GM19035 (cell line): Measurements from ENCODE around the gene SPEF1.

Experiments
- ATAC-seq: cut with Tn5 transposase; IDR thresholded peaks from one replicate; pipeline ENCODE4 v1.9.1; 2021; ENCODE audit not compliant: unreplicated experiment

SPEF1 gene

DNA sequence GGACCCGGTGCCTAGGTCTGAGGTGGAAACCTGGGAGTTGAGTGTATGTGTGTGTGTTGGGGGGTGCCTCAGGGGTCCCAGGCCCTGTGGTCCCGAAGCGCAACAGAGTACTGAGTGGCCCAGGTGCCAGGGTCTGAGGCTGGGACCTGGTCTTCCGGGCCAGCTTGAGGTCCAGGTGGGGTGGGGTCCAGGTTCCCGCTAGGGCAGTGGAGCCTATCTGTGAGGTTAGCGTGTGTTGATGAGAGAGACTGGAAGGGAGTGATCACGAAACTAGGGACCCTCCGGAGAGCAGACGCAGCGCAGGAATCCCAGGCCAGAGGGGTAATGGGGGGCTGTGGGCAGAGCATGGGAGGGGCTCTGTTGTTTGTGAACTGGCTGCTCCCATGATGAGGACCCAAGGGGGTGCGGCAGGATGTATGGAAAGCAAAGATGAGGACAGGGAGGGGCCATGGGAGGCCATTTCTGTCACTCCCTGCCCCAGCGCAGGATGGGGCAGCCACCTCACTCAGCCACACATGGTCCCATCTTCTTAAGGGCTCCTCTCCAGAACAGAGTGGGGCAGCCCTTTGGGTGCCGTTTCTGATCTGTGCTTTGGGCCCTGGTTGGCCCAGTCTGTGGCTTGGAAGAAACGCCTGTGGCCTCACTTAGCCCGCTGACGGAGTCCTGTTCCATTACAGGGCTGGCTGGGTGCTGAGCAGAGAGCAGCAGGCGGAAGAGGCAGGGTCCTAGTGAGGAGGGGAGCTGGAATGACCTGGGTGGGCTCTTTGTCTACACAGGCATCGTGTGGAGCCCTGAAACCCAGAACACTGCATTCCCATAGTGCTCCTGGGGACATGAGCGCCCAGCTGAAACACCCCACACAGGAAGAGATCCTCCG, 47.9 kb downstream of the SPEF1 start:
- ATAC-seq, result no peak

DNA sequence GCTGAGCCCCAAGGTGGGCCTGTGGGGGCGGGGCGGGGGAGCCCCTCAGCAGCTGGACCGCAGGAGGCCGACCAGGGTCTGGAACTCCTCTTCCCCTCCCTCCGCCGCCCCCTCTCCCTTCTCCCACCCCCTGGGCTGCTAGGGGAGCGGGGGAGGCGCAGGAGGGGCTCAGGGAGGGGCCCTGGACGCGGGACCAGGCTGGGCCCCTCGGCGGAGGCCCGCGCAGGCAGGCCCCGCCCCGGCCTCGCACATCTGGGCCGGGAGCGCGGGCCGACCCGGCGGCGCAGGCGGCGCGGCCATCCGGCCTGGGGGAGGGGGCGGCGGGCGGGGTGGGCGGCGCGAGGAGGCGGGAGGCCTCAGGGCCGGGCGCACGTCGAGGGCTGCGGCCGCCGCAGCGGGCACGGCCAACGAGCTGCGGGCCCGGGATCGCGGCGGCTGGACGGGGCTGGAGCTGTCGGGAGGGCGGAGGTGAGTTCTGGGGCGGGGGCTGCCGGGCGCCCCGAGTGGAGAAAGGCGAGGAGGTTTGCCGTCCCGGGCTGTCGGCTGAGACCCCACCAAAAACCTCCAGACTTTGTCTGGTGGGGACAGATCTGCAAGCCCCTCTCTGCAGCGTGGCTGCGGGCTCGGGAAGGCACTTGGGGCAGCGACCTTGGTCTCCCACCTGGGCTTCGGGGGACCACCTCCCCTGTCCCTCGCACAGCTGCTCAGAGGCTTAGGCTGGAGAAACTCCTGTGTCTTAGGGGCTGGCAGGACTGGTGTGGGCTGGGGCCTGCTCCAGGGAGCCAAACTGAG, 48.7 kb downstream of the SPEF1 start, which contains the start of gene HSPA12B:
HSPA12B (plus strand) TSS at position 359 of the 792 bp plus-strand sequence. CDS start 5,990 bp downstream, outside the sequence.
- ATAC-seq, result no peak

GRCh38 chr20:3731944-3732326, 49.3 kb downstream of the SPEF1 start:
- ATAC-seq, result no peak

DNA sequence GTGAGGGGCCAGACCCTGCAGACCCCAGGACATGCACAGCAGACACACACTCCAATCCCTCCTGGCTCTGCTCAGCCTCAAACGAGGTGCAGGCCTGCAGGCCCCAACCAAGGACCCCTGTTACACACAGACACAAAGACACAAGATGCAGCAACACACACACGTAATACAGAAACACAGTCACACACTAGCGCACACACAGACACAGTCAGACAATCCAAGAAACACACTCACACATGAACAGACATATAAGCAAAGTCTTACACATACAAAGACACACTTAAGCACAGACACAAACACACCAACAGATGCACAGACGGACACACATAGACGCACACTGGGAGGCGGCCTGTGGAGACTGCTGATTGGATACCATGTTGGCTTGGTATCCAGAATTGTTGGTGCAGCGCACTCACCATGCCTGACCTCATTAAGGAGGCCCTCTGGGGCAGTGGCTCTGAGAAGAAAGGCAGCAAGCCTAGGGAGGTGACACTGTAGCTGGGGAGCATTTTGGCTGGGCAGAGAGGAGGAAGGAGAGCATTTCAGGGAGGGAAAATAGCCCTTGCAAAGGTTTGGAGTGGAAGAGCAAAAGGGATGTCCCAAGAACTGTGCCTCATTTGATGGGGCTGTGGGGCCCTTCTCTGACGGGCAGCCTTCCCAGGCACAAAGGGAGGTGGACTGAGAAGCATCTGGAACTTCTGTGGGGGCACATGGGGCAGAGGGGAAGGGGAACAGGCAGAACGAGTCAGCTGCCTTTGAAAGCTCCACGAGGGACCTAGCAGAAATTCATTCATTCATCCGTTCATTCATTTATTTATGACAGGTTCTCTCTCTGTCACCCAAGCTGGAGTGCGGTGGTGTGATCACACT, 50.2 kb downstream of the SPEF1 start:
- no peak for ATAC-seq

- ATAC-seq, result no peak
These were observed 51.3 kb downstream of the SPEF1 start for GRCh38 chr20:3729811-3730540.

GRCh38 chr20:3729378-3729777, 51.9 kb downstream of the SPEF1 start:
- ATAC-seq, result no peak

GRCh38 chr20:3728876-3729275, 52.4 kb downstream of the SPEF1 start:
- ATAC-seq, result no peak

DNA sequence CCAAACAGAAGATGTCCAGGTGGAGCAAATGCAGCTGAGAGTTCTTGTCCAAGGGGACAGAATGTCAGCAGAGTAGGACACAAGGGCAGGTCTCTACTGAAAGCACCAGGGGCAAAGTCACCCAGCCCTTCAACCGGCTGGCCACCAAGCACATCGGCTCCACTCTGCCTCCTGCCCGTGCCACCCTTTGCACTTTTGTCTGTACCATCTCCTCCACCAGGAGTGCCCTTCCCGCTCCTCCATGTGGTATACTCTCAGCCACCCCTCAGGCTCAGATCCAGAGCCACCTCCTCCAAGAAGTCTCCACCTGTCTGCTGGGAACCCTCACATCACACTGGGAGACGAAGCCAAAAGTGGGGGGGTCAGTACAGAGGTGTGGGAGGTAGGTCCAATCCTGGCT, 52.9 kb downstream of the SPEF1 start:
- ATAC-seq, result no peak
